Fibroblast of lung (primary cell): ENCODE measurements around the gene LRRC58.

Experiments used
- EZH2 ChIP-seq: IDR thresholded peaks from 2 replicates; pipeline ENCODE4 v1.5.1; 2012; ENCODE audit warnings: low read length, control low read depth, mild to moderate bottlenecking; ENCODE audit errors: missing control alignments
- TF ChIP-seq, protein P1 (sequence below), 2 donors: IDR thresholded peaks in 1 of 2; conservative IDR thresholded peaks in 1 of 2; 1 replicate in 1 of 2; 2 replicates in 1 of 2; pipeline ENCODE4 v1.5.1; 2011 to 2012; ENCODE audit warnings: low read length in 2 of 2, control low read depth in 1 of 2, inconsistent platforms in 1 of 2, low read depth in 1 of 2, mild to moderate bottlenecking in 1 of 2

DNA sequence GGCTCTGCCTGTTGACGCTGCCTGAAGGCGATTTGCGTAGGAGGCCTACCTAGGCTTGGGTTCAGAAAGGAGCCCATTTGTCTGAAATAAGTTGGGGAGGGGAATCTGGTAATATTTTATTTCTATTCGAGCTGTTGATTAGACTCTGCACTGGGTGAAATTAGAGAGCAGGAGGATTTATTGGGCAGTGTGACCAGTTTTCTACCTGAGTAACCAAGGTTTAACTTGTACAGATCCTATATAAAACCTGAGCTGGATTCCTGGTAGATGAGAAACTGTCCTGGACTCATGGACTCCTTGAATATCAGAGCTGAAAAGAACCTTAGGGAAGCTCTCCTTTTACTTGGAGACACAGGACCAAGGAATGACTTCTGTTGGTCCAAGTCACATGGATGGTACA lies 44.5 kb downstream of the LRRC58 start:
- TF ChIP-seq EZH2: no peak
- TF ChIP-seq, protein P1, sequence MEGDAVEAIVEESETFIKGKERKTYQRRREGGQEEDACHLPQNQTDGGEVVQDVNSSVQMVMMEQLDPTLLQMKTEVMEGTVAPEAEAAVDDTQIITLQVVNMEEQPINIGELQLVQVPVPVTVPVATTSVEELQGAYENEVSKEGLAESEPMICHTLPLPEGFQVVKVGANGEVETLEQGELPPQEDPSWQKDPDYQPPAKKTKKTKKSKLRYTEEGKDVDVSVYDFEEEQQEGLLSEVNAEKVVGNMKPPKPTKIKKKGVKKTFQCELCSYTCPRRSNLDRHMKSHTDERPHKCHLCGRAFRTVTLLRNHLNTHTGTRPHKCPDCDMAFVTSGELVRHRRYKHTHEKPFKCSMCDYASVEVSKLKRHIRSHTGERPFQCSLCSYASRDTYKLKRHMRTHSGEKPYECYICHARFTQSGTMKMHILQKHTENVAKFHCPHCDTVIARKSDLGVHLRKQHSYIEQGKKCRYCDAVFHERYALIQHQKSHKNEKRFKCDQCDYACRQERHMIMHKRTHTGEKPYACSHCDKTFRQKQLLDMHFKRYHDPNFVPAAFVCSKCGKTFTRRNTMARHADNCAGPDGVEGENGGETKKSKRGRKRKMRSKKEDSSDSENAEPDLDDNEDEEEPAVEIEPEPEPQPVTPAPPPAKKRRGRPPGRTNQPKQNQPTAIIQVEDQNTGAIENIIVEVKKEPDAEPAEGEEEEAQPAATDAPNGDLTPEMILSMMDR (conservative IDR thresholded peaks at IDR 0.05 in 1 of 2, IDR thresholded peaks at IDR 0.05 in 1 of 2; ENCODE audit: low read depth in 1 of 2, low read length in 2 of 2): no peak
